PFSK-1 (cell line): ENCODE data around the gene MEX3A.
A peak's percentile ranks its signal among the peaks of the same experiment; 100 is the strongest.

Experiments
- FOXP2 ChIP-seq: optimal IDR thresholded peaks from 2 replicates; pipeline ENCODE3; 2011; ENCODE audit warnings: borderline replicate concordance, control low read depth, inconsistent platforms; ENCODE audit not compliant: insufficient read depth; ENCODE audit errors: extremely low read length, extremely low read depth
- POLR2AphosphoS5 ChIP-seq: IDR thresholded peaks from 2 replicates; pipeline ENCODE4 v1.6.1; 2012; ENCODE audit warnings: low read depth, mild to moderate bottlenecking, control low read depth, low read length, moderate library complexity
- REST ChIP-seq, 2 experiments: IDR thresholded peaks; 2 replicates each; pipeline versions ENCODE4 v1.6.1 to v1.8.0; 2011 to 2012; ENCODE audit warnings: low read depth in 2 of 2, low read length in 2 of 2, control low read depth in 1 of 2, inconsistent platforms in 1 of 2, mild to moderate bottlenecking in 1 of 2, moderate library complexity in 1 of 2; ENCODE audit not compliant: insufficient read depth in 1 of 2
- SIN3A ChIP-seq: IDR thresholded peaks from 2 replicates; pipeline ENCODE4 v1.6.1; 2012; ENCODE audit warnings: mild to moderate bottlenecking, low read length, moderate library complexity, borderline replicate concordance; ENCODE audit not compliant: insufficient read depth
- TAF1 ChIP-seq: IDR thresholded peaks from 2 replicates; pipeline ENCODE4 v1.6.1; 2012; ENCODE audit warnings: low read length, control low read depth, borderline replicate concordance; ENCODE audit not compliant: insufficient read depth

MEX3A gene

GRCh38 chr1:156098784-156099183, 16.5 kb upstream of the MEX3A start:
- TF ChIP-seq SIN3A (no peak), POLR2AphosphoS5 (no peak), TAF1 (no peak), FOXP2 (no peak), REST (IDR thresholded peaks at IDR 0.05; ENCODE audit: insufficient read depth in 1 of 2, low read depth in 2 of 2, low read length in 2 of 2) (no peak)

- TF ChIP-seq POLR2AphosphoS5 (no peak), TAF1 (no peak), REST (IDR thresholded peaks at IDR 0.05; ENCODE audit: insufficient read depth in 1 of 2, low read depth in 2 of 2, low read length in 2 of 2) (no peak), FOXP2 (no peak), SIN3A (no peak)
Measured at GRCh38 chr1:156097499-156098178, 15.4 kb upstream of the MEX3A start.

GRCh38 chr1:156096640-156097391, 14.6 kb upstream of the MEX3A start:
- TF ChIP-seq FOXP2 (peak; percentile 79), REST (IDR thresholded peaks at IDR 0.05; ENCODE audit: insufficient read depth in 1 of 2, low read depth in 2 of 2, low read length in 2 of 2) (no peak)

- TF ChIP-seq SIN3A (no peak), TAF1 (no peak), FOXP2 (no peak), POLR2AphosphoS5 (no peak), REST (IDR thresholded peaks at IDR 0.05; ENCODE audit: insufficient read depth in 1 of 2, low read depth in 2 of 2, low read length in 2 of 2) (no peak)
Measured at GRCh38 chr1:156095906-156096508, 13.7 kb upstream of the MEX3A start.
